Frontal cortex (tissue), 4 donors: Measurements from ENCODE around the gene VSTM2L. TPM values are rescaled to one million over a fixed set of nuclear protein-coding genes. Genes with fewer than 3 reads are reported as not detected.
A peak's percentile ranks its signal among the peaks of the same experiment; 100 is the strongest.

Source experiments
- DNase-seq, 2 donors: peaks; one replicate each; pipeline ENCODE4 v3.0.0; 2012; ENCODE audit warnings: low spot score in 2 of 2
- FAIRE-seq: peaks from 2 replicates; lab custom pipeline; 2012; peaks lifted over from hg19 to GRCh38; lab: Jason Lieb, UNC
- total RNA-seq: library from RNA; depleted of rRNA; stranded (reverse); fragments of >200 nt; gene quantifications from one replicate; pipeline ENCODE4 v1.2.3, GENCODE V29; 2014
- donor health status: control.
- donor health status: control.
- donor health status: control.

The VSTM2L gene
- total RNA-seq, 1 donor from 2014 or later: 201 TPM

DNA sequence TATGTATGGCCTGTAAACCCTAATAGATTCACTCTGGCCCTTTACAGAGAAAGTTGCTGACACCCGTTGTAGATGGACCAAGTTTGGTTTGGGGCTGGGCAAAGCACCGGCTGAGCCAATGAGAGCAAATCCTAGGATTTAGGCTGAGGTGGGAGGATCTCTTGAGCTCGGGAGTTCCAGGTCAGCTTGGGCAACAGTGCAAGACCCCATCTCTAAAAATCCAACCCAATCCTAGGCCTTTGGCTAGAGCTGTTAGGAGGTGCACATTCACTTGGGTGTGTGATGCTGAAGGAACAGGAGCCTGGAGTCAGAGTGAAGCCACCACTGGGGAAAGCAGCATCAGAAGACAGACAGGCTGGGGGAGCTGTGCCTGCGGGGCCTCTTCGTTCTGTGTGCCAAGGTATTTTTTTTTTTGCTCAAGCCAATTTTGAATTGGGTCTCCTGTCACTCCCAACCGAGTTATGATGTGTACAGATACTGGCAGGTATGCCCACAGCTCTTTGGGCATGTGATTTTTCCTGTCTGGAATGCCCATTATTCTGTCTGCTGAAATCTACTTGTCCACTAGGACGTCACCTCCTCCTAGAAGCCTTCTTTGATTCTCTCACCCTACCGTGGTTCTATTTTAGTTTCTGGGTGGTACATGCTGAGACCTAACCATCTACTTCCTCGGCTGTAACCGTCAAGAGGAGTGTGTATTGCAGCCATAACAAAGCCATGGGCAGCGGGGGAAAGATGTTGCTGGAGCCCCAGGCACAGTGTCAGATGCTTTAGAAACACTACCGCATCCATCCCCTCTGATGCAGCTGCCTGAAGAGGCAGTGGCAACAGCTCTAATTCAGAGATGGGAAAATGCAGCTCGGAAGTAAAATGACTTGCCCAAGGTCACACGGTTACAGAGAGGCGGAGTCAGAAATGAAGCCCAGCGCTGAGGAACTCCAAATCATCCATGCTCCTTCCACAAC, 76.4 kb downstream of the VSTM2L start:
- FAIRE-seq: no peak

GRCh38 chr20:37980383-37980782, 77.5 kb downstream of the VSTM2L start:
- no peak for DNase-seq
- FAIRE-seq: no peak

More for the DNA sequence above, 76.4 kb downstream of the VSTM2L start:
- DNase-seq: no peak

DNA sequence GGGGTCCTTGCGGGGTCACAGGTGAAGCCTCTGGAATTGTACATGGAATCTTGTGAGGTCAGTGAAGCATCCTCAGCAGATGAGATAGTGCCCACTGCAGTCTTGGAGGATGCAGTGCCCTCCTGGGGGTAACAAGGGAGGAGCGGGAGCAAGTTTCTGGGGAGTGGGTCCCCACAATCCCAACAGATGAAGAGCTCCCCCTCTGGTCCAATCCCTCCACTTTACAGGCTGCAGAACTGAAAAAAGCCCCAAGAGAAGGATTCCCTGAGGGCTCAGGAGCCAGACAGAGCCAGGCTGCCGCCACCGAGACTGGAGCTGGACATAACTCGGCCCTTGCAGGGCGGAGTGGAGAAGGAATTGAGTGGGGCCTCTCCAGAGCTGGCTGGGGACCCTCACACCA, 77.9 kb downstream of the VSTM2L start:
- no peak for FAIRE-seq
- DNase-seq: no peak

DNA sequence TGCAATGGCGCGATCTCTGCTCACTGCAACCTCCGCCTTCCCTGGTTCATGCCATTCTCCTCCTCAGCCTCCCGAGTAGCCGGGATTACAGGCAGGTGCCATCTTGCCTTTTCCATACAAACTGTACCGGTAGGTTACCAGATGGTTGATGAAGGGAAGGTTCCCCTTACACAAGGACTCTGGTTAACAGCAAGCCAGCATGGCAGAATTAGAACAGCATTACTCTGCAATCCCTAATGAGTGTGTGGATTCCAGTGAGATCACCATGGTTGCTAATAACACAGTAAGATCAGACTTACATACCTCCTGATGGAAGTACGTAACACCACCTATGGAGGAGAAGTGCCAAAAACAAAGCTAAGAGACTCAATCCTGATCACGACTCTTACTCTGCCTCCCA, 78.6 kb downstream of the VSTM2L start:
- DNase-seq: no peak
- FAIRE-seq: no peak

DNA sequence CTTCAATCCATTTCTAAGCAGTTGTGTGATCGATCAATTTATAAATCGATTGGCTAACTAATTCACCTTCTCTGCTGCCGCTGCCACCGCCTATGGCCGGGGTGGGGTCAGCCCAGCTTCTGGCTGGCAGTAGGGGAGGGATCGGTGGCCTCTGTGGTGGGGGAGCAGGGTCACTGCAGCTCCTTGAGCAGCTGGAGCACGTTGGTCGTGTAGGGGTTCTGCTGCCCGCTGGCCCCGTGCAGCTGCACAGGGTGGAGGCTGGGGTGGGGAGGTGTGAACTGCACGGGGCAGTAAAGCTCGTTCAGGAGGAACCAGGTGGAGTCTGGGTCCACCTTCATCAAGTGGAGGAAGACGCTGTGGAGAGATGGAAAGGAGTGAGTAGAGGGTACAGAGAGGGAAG, 80.4 kb downstream of the VSTM2L start:
- no peak for FAIRE-seq
- DNase-seq: no peak

DNA sequence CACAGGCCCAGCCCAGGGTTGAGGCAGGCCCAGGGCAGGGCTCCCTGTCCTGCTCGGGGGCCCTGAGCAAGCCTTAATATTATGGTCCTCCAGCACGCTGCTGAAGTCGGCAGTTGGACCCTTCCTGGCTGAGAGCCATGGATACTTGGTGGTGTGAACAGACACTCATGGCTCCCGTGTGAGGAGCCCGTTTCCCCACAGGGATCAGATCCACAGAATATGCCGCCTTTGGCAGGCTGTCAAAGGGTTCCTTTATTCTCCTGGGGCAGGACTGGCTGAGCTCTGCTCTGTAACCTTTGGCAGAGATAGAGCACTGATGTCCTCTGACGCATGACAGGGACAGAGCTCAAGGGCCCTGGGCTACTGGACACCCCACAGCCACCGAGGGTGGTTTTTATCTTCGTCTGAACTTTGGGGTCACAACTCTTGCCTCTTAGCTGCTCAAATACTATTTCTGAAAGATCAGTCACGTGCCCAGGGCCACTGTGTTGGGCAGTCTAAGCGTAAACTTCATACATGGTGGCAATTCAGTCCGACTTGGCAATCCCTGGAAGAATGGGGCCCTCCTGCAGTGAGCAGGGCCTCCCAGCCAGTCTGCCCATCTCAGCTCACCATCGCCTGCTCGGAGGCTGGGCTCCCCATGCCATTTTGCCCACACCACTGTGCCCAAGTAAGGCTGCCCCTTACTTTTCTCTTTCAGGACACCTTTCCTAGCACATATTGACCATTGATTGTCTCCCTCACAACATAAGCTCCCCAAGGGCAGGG, 81.3 kb downstream of the VSTM2L start:
- DNase-seq (peak in 1 of 2 donors; percentile 35), FAIRE-seq (no peak)

GRCh38 chr20:37986044-37986858, 83.3 kb downstream of the VSTM2L start:
- no peak for FAIRE-seq
- no peak for DNase-seq

- FAIRE-seq (no peak), DNase-seq (no peak)
Observed at GRCh38 chr20:37986873-37987601, 84.1 kb downstream of the VSTM2L start.

GRCh38 chr20:37987602-37988290, 84.8 kb downstream of the VSTM2L start:
- DNase-seq: no peak
- FAIRE-seq: no peak

GRCh38 chr20:37988306-37988954, 85.5 kb downstream of the VSTM2L start:
- DNase-seq: no peak
- FAIRE-seq: no peak

GRCh38 chr20:37989601-37990295, 86.8 kb downstream of the VSTM2L start:
- DNase-seq (no peak), FAIRE-seq (no peak)

GRCh38 chr20:37990571-37991151, 87.7 kb downstream of the VSTM2L start:
- DNase-seq (no peak), FAIRE-seq (no peak)

DNA sequence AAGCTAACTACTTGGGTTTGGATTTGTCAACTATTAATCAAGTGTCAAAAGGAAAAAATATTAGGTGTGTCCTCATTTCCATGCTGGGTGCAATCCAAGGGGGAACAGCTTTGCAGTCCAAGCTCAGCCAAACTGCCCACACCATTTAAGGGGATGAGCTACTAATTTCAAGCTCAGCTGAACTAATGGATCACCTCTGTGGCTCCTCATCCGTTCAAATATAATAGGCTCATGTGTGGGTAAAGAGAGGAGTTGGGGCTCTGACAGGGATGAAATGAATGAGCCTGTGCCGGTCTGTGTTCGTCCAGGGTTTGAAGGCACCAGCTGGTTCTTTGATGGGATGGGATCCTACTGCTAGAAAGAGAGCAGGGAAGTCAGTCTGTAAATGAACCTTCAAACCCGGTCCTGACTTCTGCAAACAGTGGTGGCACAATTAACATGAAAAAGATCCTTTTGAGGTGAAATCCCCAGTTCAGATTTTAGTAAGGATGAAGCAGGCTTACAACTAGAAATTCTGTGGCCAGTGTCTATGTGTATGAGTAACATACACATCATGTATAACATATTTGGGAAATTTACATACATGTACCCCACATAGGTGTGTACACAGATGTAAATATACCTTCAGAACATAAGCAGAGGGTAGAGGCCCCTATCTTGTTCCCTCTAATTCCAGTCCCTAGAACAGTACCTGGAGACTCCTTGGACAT, 88.4 kb downstream of the VSTM2L start:
- no peak for FAIRE-seq
- no peak for DNase-seq

DNA sequence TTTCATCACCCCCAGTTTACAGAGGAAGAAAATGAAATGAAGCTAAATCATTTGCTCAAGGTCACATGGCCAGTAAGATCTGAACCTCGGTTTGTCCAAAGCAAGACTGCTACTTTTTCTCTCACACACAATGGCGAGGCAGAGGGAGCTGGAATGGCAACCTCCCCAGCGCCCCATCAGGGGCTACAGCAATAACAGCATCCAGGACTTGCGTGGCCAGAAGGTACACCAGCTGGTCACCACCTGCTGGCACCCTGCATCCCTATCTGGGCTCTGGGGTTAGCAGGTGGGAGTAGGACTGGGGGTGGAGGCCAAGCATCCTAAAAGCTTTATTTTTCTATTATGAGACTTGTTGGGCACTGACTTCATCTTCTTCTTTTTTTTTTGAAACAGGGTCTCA, 89.0 kb downstream of the VSTM2L start:
- FAIRE-seq: no peak
- no peak for DNase-seq

- FAIRE-seq: no peak
- DNase-seq: no peak
Observed at GRCh38 chr20:37992802-37993409, 90.0 kb downstream of the VSTM2L start.

DNA sequence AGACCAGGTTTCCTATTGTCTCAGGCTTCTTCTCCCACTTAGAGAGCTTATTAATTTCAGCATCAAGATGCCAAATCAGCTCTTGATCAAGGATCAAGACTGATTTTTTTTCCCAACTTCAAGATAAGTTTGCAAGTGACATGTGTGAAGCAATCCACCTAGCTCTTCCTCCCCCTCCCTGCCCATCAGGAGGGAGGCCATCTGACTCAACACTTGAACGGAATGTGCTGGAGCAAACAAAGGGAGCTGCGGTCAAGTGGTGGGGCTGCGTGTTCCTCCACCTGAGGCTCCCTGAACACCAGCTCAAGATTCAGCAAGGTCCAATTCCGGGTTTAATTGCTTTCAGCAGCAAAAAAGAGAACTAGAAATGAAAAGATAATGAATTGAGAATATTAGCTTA, 91.6 kb downstream of the VSTM2L start:
- no peak for DNase-seq
- FAIRE-seq: no peak
